ENCODE data around the gene KRTAP5-2.

Gene KRTAP5-2

GRCh38 chr11:1555713-1556153 lies 42.4 kb downstream of the KRTAP5-2 start:
- Histone ChIP-seq H3K23ac (ENCODE audit: low read length in 2 of 2) (no peak overlapping the region), H2BK5ac (ENCODE audit: low read depth, low read length, poor library complexity, severe bottlenecking) (no peak overlapping the region), H3K36me3 (ENCODE audit: control insufficient read depth in 1 of 2, insufficient read depth in 2 of 2, low read depth in 1 of 2, low read length in 2 of 2) (peaks cover 0 to 51% of the 10 kb centered on the region in 2 experiments), H3K4me2 (ENCODE audit: low read length, poor library complexity, severe bottlenecking) (no peak overlapping the region), H3K9me3 (ENCODE audit: control insufficient read depth, low read length) (no peaks in the 10 kb centered on the region), H4K8ac (ENCODE audit: low read length) (no peak overlapping the region), H3K14ac (ENCODE audit: low read length in 2 of 2) (no peak overlapping the region), H3K4ac (ENCODE audit: low read depth in 1 of 2, low read length in 2 of 2) (no peak overlapping the region), H3K4me3 (ENCODE audit: insufficient read depth in 1 of 2, low read depth in 1 of 2, low read length in 2 of 2) (no peak overlapping the region), H4K91ac (ENCODE audit: low read length) (no peak overlapping the region), H2AK5ac (ENCODE audit: low read length, severe bottlenecking) (no peak overlapping the region), H2AFZ (ENCODE audit: low read depth, low read length) (no peak overlapping the region), H3K18ac (ENCODE audit: low read depth in 1 of 2, low read length in 2 of 2) (no peak overlapping the region), H3K79me1 (replicated peaks; ENCODE audit: low read length, poor library complexity, severe bottlenecking) (no peaks in the 10 kb centered on the region), H3K4me1 (ENCODE audit: control insufficient read depth, insufficient read depth, low read depth, low read length) (peaks cover 26% of the 10 kb centered on the region), H3K9ac (ENCODE audit: low read length) (no peak overlapping the region), H2BK15ac (ENCODE audit: low read depth, poor library complexity, severe bottlenecking) (no peak overlapping the region), H3K27me3 (ENCODE audit: control insufficient read depth in 1 of 2, insufficient read depth in 1 of 2, low read length in 2 of 2) (peaks cover 6 to 30% of the 10 kb centered on the region in 2 experiments), H2BK12ac (ENCODE audit: low read length in 2 of 2) (no peak overlapping the region), H3K27ac (ENCODE audit: low read length, poor library complexity, severe bottlenecking) (no peak overlapping the region), H2BK120ac (ENCODE audit: low read depth, low read length) (no peak overlapping the region)
- 77% methylated on average over 7 of the region's 9 CpGs for WGBS
- no peak for DNase-seq

GRCh38 chr11:1554981-1555712 lies 42.9 kb downstream of the KRTAP5-2 start:
- H3K27ac ChIP-seq (ENCODE audit: low read length, poor library complexity, severe bottlenecking): no peak overlapping the region
- H3K18ac ChIP-seq (ENCODE audit: low read depth in 1 of 2, low read length in 2 of 2): no peak overlapping the region
- no peak overlapping the region for H4K91ac ChIP-seq (ENCODE audit: low read length)
- WGBS: 80% methylated on average over 13 of the region's 13 CpGs
- H2AK5ac ChIP-seq (ENCODE audit: low read length, severe bottlenecking): no peak overlapping the region
- no peaks in the 10 kb centered on the region for H3K79me1 ChIP-seq (replicated peaks; ENCODE audit: low read length, poor library complexity, severe bottlenecking)
- H3K36me3 ChIP-seq (ENCODE audit: control insufficient read depth in 1 of 2, insufficient read depth in 2 of 2, low read depth in 1 of 2, low read length in 2 of 2): peaks cover 0 to 45% of the 10 kb centered on the region in 2 experiments
- H2BK12ac ChIP-seq (ENCODE audit: low read length in 2 of 2): no peak overlapping the region
- H3K9ac ChIP-seq (ENCODE audit: low read length): no peak overlapping the region
- H3K14ac ChIP-seq (ENCODE audit: low read length in 2 of 2): no peak overlapping the region
- no peak for DNase-seq
- peaks cover 9 to 26% of the 10 kb centered on the region in 2 experiments for H3K27me3 ChIP-seq (ENCODE audit: control insufficient read depth in 1 of 2, insufficient read depth in 1 of 2, low read length in 2 of 2)
- H3K4me1 ChIP-seq (ENCODE audit: control insufficient read depth, insufficient read depth, low read depth, low read length): peaks cover 26% of the 10 kb centered on the region
- no peak overlapping the region for H2AFZ ChIP-seq (ENCODE audit: low read depth, low read length)
- H2BK120ac ChIP-seq (ENCODE audit: low read depth, low read length): no peak overlapping the region
- no peak overlapping the region for H3K23ac ChIP-seq (ENCODE audit: low read length in 2 of 2)
- H3K4ac ChIP-seq (ENCODE audit: low read depth in 1 of 2, low read length in 2 of 2): no peak overlapping the region
- H2BK5ac ChIP-seq (ENCODE audit: low read depth, low read length, poor library complexity, severe bottlenecking): no peak overlapping the region
- no peak overlapping the region for H3K4me3 ChIP-seq (ENCODE audit: insufficient read depth in 1 of 2, low read depth in 1 of 2, low read length in 2 of 2)
- H3K9me3 ChIP-seq (ENCODE audit: control insufficient read depth, low read length): no peaks in the 10 kb centered on the region
- no peak overlapping the region for H3K4me2 ChIP-seq (ENCODE audit: low read length, poor library complexity, severe bottlenecking)
- no peak overlapping the region for H4K8ac ChIP-seq (ENCODE audit: low read length)
- H2BK15ac ChIP-seq (ENCODE audit: low read depth, poor library complexity, severe bottlenecking): no peak overlapping the region

- H3K4me2 ChIP-seq (ENCODE audit: low read length, poor library complexity, severe bottlenecking): no peak overlapping the region
- H2BK5ac ChIP-seq (ENCODE audit: low read depth, low read length, poor library complexity, severe bottlenecking): no peak overlapping the region
- H3K4me3 ChIP-seq (ENCODE audit: insufficient read depth in 1 of 2, low read depth in 1 of 2, low read length in 2 of 2): no peak overlapping the region
- no peak overlapping the region for H2BK15ac ChIP-seq (ENCODE audit: low read depth, poor library complexity, severe bottlenecking)
- H2BK120ac ChIP-seq (ENCODE audit: low read depth, low read length): no peak overlapping the region
- no peaks in the 10 kb centered on the region for H3K79me1 ChIP-seq (replicated peaks; ENCODE audit: low read length, poor library complexity, severe bottlenecking)
- no peak overlapping the region for H2AK5ac ChIP-seq (ENCODE audit: low read length, severe bottlenecking)
- no peak overlapping the region for H4K91ac ChIP-seq (ENCODE audit: low read length)
- no peak overlapping the region for H2BK12ac ChIP-seq (ENCODE audit: low read length in 2 of 2)
- no peak overlapping the region for H3K23ac ChIP-seq (ENCODE audit: low read length in 2 of 2)
- no peak overlapping the region for H4K8ac ChIP-seq (ENCODE audit: low read length)
- no peak for DNase-seq
- no peak overlapping the region for H2AFZ ChIP-seq (ENCODE audit: low read depth, low read length)
- peaks cover 20 to 32% of the 10 kb centered on the region in 2 experiments for H3K27me3 ChIP-seq (ENCODE audit: control insufficient read depth in 1 of 2, insufficient read depth in 1 of 2, low read length in 2 of 2)
- WGBS: 34% methylated on average over 17 of the region's 20 CpGs
- H3K18ac ChIP-seq (ENCODE audit: low read depth in 1 of 2, low read length in 2 of 2): no peak overlapping the region
- no peak overlapping the region for H3K27ac ChIP-seq (ENCODE audit: low read length, poor library complexity, severe bottlenecking)
- peaks cover 15% of the 10 kb centered on the region for H3K4me1 ChIP-seq (ENCODE audit: control insufficient read depth, insufficient read depth, low read depth, low read length)
- peaks cover 0 to 34% of the 10 kb centered on the region in 2 experiments for H3K36me3 ChIP-seq (ENCODE audit: control insufficient read depth in 1 of 2, insufficient read depth in 2 of 2, low read depth in 1 of 2, low read length in 2 of 2)
- no peak overlapping the region for H3K4ac ChIP-seq (ENCODE audit: low read depth in 1 of 2, low read length in 2 of 2)
- no peaks in the 10 kb centered on the region for H3K9me3 ChIP-seq (ENCODE audit: control insufficient read depth, low read length)
- H3K9ac ChIP-seq (ENCODE audit: low read length): no peak overlapping the region
- H3K14ac ChIP-seq (ENCODE audit: low read length in 2 of 2): no peak overlapping the region
These were observed 44.1 kb downstream of the KRTAP5-2 start for GRCh38 chr11:1553808-1554594.

All from mesenchymal stem cell (in vitro differentiated cells and primary cell).